Endodermal cell (in vitro differentiated cells): Measurements from ENCODE around the gene KHDRBS1. TPM values are rescaled to one million over a fixed set of nuclear protein-coding genes. Genes with fewer than 3 reads are reported as not detected.

Experiments used
- DNase-seq: peaks from one replicate; pipeline ENCODE4 v3.0.0-alpha.2; 2017
- H3K27ac ChIP-seq: 2 replicates; pipeline ENCODE4 v1.5.1; 2013; ENCODE audit warnings: mild to moderate bottlenecking, low read depth, low read length, moderate library complexity
- H3K27me3 ChIP-seq: 2 replicates; pipeline ENCODE4 v1.6.1; 2013; ENCODE audit warnings: mild to moderate bottlenecking, low read length, moderate library complexity; ENCODE audit not compliant: insufficient read depth, control insufficient read depth, poor library complexity, severe bottlenecking
- H3K36me3 ChIP-seq: 2 replicates; pipeline ENCODE4 v1.7.0; 2013; ENCODE audit warnings: mild to moderate bottlenecking, low read length, moderate library complexity; ENCODE audit not compliant: control insufficient read depth, insufficient read depth
- H3K4me1 ChIP-seq: one replicate; pipeline ENCODE4 v1.7.0; 2013; ENCODE audit warnings: low read length; ENCODE audit not compliant: control insufficient read depth, insufficient read depth
- H3K4me3 ChIP-seq: 2 replicates; pipeline ENCODE4 v1.5.1; 2013; ENCODE audit warnings: mild to moderate bottlenecking, low read length, moderate library complexity
- H3K9ac ChIP-seq: 2 replicates; pipeline ENCODE4 v1.6.1; 2013; ENCODE audit warnings: mild to moderate bottlenecking, low read length, moderate library complexity; ENCODE audit not compliant: poor library complexity, severe bottlenecking; ENCODE audit errors: extremely low read depth
- H3K9me3 ChIP-seq: 2 replicates; pipeline ENCODE4 v1.6.1; 2013; ENCODE audit warnings: mild to moderate bottlenecking, low read length, moderate library complexity; ENCODE audit not compliant: control insufficient read depth
- H3K27ac Mint-ChIP-seq: 2 replicates; pipeline ENCODE4 v1.8.0; 2020; ENCODE audit warnings: mixed read lengths
- H3K27me3 Mint-ChIP-seq: 2 replicates; pipeline ENCODE4 v1.8.0; 2021; ENCODE audit warnings: mild to moderate bottlenecking, mixed read lengths; ENCODE audit not compliant: insufficient read depth
- H3K36me3 Mint-ChIP-seq: 2 replicates; pipeline ENCODE4 v1.8.0; 2020; ENCODE audit warnings: low read depth, mixed read lengths
- H3K4me1 Mint-ChIP-seq: 2 replicates; pipeline ENCODE4 v1.8.0; 2020; ENCODE audit warnings: mixed read lengths
- H3K4me3 Mint-ChIP-seq: 2 replicates; pipeline ENCODE4 v1.8.0; 2020; ENCODE audit warnings: mild to moderate bottlenecking, moderate library complexity, mixed read lengths
- H3K9me3 Mint-ChIP-seq: 2 replicates; pipeline ENCODE4 v1.8.0; 2020; ENCODE audit warnings: mild to moderate bottlenecking, mixed read lengths
- CTCF ChIP-seq: fragments of 200-600 bp; sonication (generic); conservative IDR thresholded peaks from 2 replicates; pipeline ENCODE4 v1.5.0; 2021; ENCODE audit warnings: antibody characterized with exemption, mild to moderate bottlenecking
- WGBS, 2 experiments: methylation state at CpG; one replicate each; pipeline versions ENCODE4 v1.1.5 to v1.1.7; 2013; ENCODE audit warnings: missing lambda C conversion rate in 2 of 2, mixed read lengths in 1 of 2; ENCODE audit not compliant: insufficient coverage in 1 of 2, insufficient read length in 1 of 2; 5-methylcytosine and 5-hydroxymethylcytosine counted together
- total RNA-seq, 2 donors: library from RNA; stranded (reverse); fragmentation: NEBNext Ultra II Directional in 1 of 2; extraction: Animal tissue kit (Norgen Biotek cat#: 25700) in 1 of 2; gene quantifications; 2 replicates in 1 of 2; 3 replicates in 1 of 2; pipeline ENCODE4 v1.2.1, GENCODE V29; 2021

The KHDRBS1 gene
- total RNA-seq, 2 donors from 2014 or later = 201 to 235 TPM

- H3K9me3 ChIP-seq = no peaks in the 10 kb centered on the region
- Mint-ChIP-seq H3K27ac (peak overlapping the region; percentile 23), H3K4me1 (peaks cover 21% of the 10 kb centered on the region), H3K4me3 (no peak overlapping the region), H3K9me3 (peaks cover 7% of the 10 kb centered on the region), H3K36me3 (no peaks in the 10 kb centered on the region), H3K27me3 (no peaks in the 10 kb centered on the region)
- no peaks in the 10 kb centered on the region for H3K36me3 ChIP-seq
- no peak overlapping the region for H3K4me3 ChIP-seq
- WGBS, 2 experiments = 88% methylated on average over 2 of the region's 6 CpGs; no CpG with 5 or more reads in 1 of the 2 experiments
- H3K9ac ChIP-seq = no peak overlapping the region
- peak overlapping the region; percentile 34 for H3K27ac ChIP-seq
- no peaks in the 10 kb centered on the region for H3K4me1 ChIP-seq
- H3K27me3 ChIP-seq = no peaks in the 10 kb centered on the region
- TF ChIP-seq CTCF = no peak
- no peak for DNase-seq
Observed at GRCh38 chr1:31984419-31985347, 29.0 kb upstream of the KHDRBS1 start.

GRCh38 chr1:31985430-31985829 lies 28.2 kb upstream of the KHDRBS1 start:
- no peaks in the 10 kb centered on the region for H3K4me1 ChIP-seq
- H3K27me3 ChIP-seq = no peaks in the 10 kb centered on the region
- no peak for DNase-seq
- Mint-ChIP-seq H3K4me1 (peaks cover 21% of the 10 kb centered on the region), H3K9me3 (peaks cover 7% of the 10 kb centered on the region), H3K36me3 (no peaks in the 10 kb centered on the region), H3K4me3 (no peak overlapping the region), H3K27me3 (peaks cover 2% of the 10 kb centered on the region), H3K27ac (peak overlapping the region; percentile 23)
- WGBS, 2 experiments = 68 to 84% methylated on average over 3 to 4 of the region's 4 CpGs
- no peaks in the 10 kb centered on the region for H3K9me3 ChIP-seq
- H3K27ac ChIP-seq = peak overlapping the region; percentile 34
- no peak overlapping the region for H3K9ac ChIP-seq
- no peaks in the 10 kb centered on the region for H3K36me3 ChIP-seq
- TF ChIP-seq CTCF = no peak
- H3K4me3 ChIP-seq = no peak overlapping the region

- no peak for TF ChIP-seq CTCF
- Histone ChIP-seq H3K27me3 (no peaks in the 10 kb centered on the region), H3K27ac (peak overlapping the region; percentile 70), H3K9ac (no peak overlapping the region), H3K9me3 (no peaks in the 10 kb centered on the region), H3K4me3 (no peak overlapping the region), H3K36me3 (no peaks in the 10 kb centered on the region), H3K4me1 (no peaks in the 10 kb centered on the region)
- peaks cover 7% of the 10 kb centered on the region for H3K9me3 Mint-ChIP-seq
- H3K27me3 Mint-ChIP-seq = peaks cover 2% of the 10 kb centered on the region
- 25 to 44% methylated on average over 2 to 9 of the region's 9 CpGs for WGBS, 2 experiments
- H3K36me3 Mint-ChIP-seq = no peaks in the 10 kb centered on the region
- DNase-seq = peak; percentile 72
- peaks cover 21% of the 10 kb centered on the region for H3K4me1 Mint-ChIP-seq
- H3K4me3 Mint-ChIP-seq = no peak overlapping the region
- no peak overlapping the region for H3K27ac Mint-ChIP-seq
Observed at GRCh38 chr1:31987135-31987619, 26.5 kb upstream of the KHDRBS1 start.
